IMR-90 (cell line): ENCODE measurements around the gene LYZL1. TPM values are rescaled to one million over a fixed set of nuclear protein-coding genes. Genes with fewer than 3 reads are reported as not detected.

ENCODE experiments used
- ATAC-seq: fragments of 200-7000 bp; cut with Tn5 transposase; 2 replicates; pipeline ENCODE4 v1.9.1; 2020; ENCODE audit warnings: low read depth, mild to moderate bottlenecking, moderate library complexity
- BruUV-seq: library from RNA; stranded (reverse); fragments of 400-500 nt; replicated peaks from 2 replicates; lab custom pipeline; 2021; lab: Mats Ljungman, UMichigan
- CTCF ChIA-PET: fragments of 300-600 bp; formaldehyde crosslinking; extraction: SDS; loops from one replicate; lab custom pipeline; 2021; ENCODE audit warnings: antibody characterized with exemption; lab: Yijun Ruan, JAX
- POLR2A ChIA-PET: fragments of 300-600 bp; sonication (Branson Sonifier 250); formaldehyde crosslinking; loops from one replicate; lab custom pipeline; 2022; ENCODE audit warnings: antibody characterized with exemption; ENCODE audit not compliant: unreplicated experiment; lab: Charles Lee
- DNase-seq: peaks from one replicate; pipeline ENCODE4 v3.0.0; 2013
- H2AFZ ChIP-seq: replicated peaks from 2 replicates; pipeline ENCODE3; 2013; ENCODE audit warnings: low read length, mild to moderate bottlenecking; ENCODE audit not compliant: poor library complexity
- H2AK5ac ChIP-seq: 2 replicates; pipeline ENCODE4 v1.6.1; 2013; ENCODE audit warnings: low read depth, low read length, inconsistent platforms
- H2AK9ac ChIP-seq: replicated peaks from 2 replicates; pipeline ENCODE3; 2013; ENCODE audit warnings: mild to moderate bottlenecking, low read depth, low read length, moderate library complexity; ENCODE audit not compliant: poor library complexity
- H2BK120ac ChIP-seq: 2 replicates; pipeline ENCODE4 v1.6.1; 2013; ENCODE audit warnings: low read depth, low read length, inconsistent platforms
- H2BK15ac ChIP-seq: 3 replicates; pipeline ENCODE4 v1.6.1; 2013; ENCODE audit warnings: low read depth, low read length, inconsistent platforms
- H2BK20ac ChIP-seq: 2 replicates; pipeline ENCODE4 v1.6.1; 2013; ENCODE audit warnings: low read depth, mild to moderate bottlenecking, inconsistent platforms, low read length, moderate library complexity
- H2BK5ac ChIP-seq: 2 replicates; pipeline ENCODE4 v1.6.1; 2013; ENCODE audit warnings: mild to moderate bottlenecking, low read depth, low read length, inconsistent platforms; ENCODE audit not compliant: poor library complexity, severe bottlenecking
- H3K14ac ChIP-seq: replicated peaks from 2 replicates; pipeline ENCODE4 v1.6.1; 2013; ENCODE audit warnings: low read depth, low read length, inconsistent platforms
- H3K18ac ChIP-seq: 2 replicates; pipeline ENCODE4 v1.6.1; 2013; ENCODE audit warnings: low read depth, low read length, control low read depth
- H3K23ac ChIP-seq: 2 replicates; pipeline ENCODE4 v1.6.1; 2013; ENCODE audit warnings: low read depth, low read length, inconsistent platforms
- H3K27ac ChIP-seq: 2 replicates; pipeline ENCODE4 v1.5.1; 2013; ENCODE audit warnings: mild to moderate bottlenecking, control low read depth, low read length; ENCODE audit not compliant: insufficient read depth
- H3K27me3 ChIP-seq: 2 replicates; pipeline ENCODE4 v1.6.1; 2013; ENCODE audit warnings: low read length; ENCODE audit not compliant: control insufficient read depth, insufficient read depth
- H3K36me3 ChIP-seq: 2 replicates; pipeline ENCODE4 v1.6.1; 2013; ENCODE audit warnings: low read length, mixed read lengths; ENCODE audit not compliant: control insufficient read depth, insufficient read depth
- H3K4ac ChIP-seq: 2 replicates; pipeline ENCODE4 v1.6.1; 2013; ENCODE audit warnings: low read depth, low read length, inconsistent platforms
- H3K4me1 ChIP-seq: 2 replicates; pipeline ENCODE4 v1.6.1; 2013; ENCODE audit warnings: low read length, mixed read lengths; ENCODE audit not compliant: control insufficient read depth, insufficient read depth
- H3K4me2 ChIP-seq: 2 replicates; pipeline ENCODE4 v1.6.1; 2013; ENCODE audit warnings: low read depth, mild to moderate bottlenecking, control low read depth, low read length, moderate library complexity
- H3K4me3 ChIP-seq: 2 replicates; pipeline ENCODE4 v1.5.1; 2013; ENCODE audit warnings: low read depth, mild to moderate bottlenecking, control low read depth, low read length, moderate library complexity; ENCODE audit not compliant: insufficient read depth
- H3K56ac ChIP-seq: 2 replicates; pipeline ENCODE4 v1.6.1; 2013; ENCODE audit warnings: low read length, inconsistent platforms; ENCODE audit not compliant: insufficient read depth; ENCODE audit errors: extremely low read depth
- H3K79me1 ChIP-seq, 2 experiments: 2 replicates each; pipeline ENCODE4 v1.6.1; 2013; ENCODE audit warnings: low read length in 2 of 2, inconsistent platforms in 1 of 2, low read depth in 1 of 2
- H3K9ac ChIP-seq: 2 replicates; pipeline ENCODE4 v1.6.1; 2013; ENCODE audit warnings: low read depth, low read length, control low read depth
- H3K9me1 ChIP-seq: 2 replicates; pipeline ENCODE4 v1.6.1; 2013; ENCODE audit warnings: low read length, inconsistent platforms; ENCODE audit not compliant: insufficient read depth
- H3K9me3 ChIP-seq: 2 replicates; pipeline ENCODE4 v1.6.1; 2013; ENCODE audit warnings: low read length; ENCODE audit not compliant: control insufficient read depth, insufficient read depth
- H4K20me1 ChIP-seq: 2 replicates; pipeline ENCODE4 v1.6.1; 2013; ENCODE audit warnings: low read length, inconsistent platforms; ENCODE audit not compliant: insufficient read depth
- H4K5ac ChIP-seq: 2 replicates; pipeline ENCODE4 v1.6.1; 2013; ENCODE audit warnings: mild to moderate bottlenecking, low read depth, low read length, control low read depth
- H4K8ac ChIP-seq, 2 experiments: 2 replicates each; pipeline ENCODE4 v1.6.1; 2013; ENCODE audit warnings: low read depth in 2 of 2, low read length in 2 of 2, control low read depth in 1 of 2, inconsistent platforms in 1 of 2
- H4K91ac ChIP-seq: 2 replicates; pipeline ENCODE4 v1.6.1; 2013; ENCODE audit warnings: low read depth, low read length, inconsistent platforms; ENCODE audit not compliant: insufficient read depth
- BHLHE40 ChIP-seq: fragments of 150-350 bp; IDR thresholded peaks from 2 replicates; pipeline ENCODE4 v1.6.1; 2016; ENCODE audit warnings: mild to moderate bottlenecking, low read depth, low read length
- CHD1 ChIP-seq: IDR thresholded peaks from 2 replicates; pipeline ENCODE4 v1.6.1; 2012; ENCODE audit warnings: low read depth, low read length, improper control_type of control experiment
- MAFK ChIP-seq: IDR thresholded peaks from 2 replicates; pipeline ENCODE4 v1.6.1; 2012; ENCODE audit warnings: low read depth, low read length, improper control_type of control experiment
- MXI1 ChIP-seq: IDR thresholded peaks from 2 replicates; pipeline ENCODE4 v1.6.1; 2012; ENCODE audit warnings: low read depth, mild to moderate bottlenecking, low read length, moderate library complexity, borderline replicate concordance
- NFE2L2 ChIP-seq: fragments of 150-350 bp; IDR thresholded peaks from 2 replicates; pipeline ENCODE4 v1.6.1; 2016; ENCODE audit warnings: low read depth, mild to moderate bottlenecking, low read length
- RFX5 ChIP-seq: IDR thresholded peaks from 2 replicates; pipeline ENCODE4 v1.8.0; 2012; ENCODE audit warnings: low read depth, mild to moderate bottlenecking, low read length, moderate library complexity
- SMC3 ChIP-seq: fragments of 150-350 bp; IDR thresholded peaks from 2 replicates; pipeline ENCODE4 v1.6.1; 2016; ENCODE audit warnings: low read depth, mild to moderate bottlenecking, antibody characterized with exemption, low read length, moderate library complexity
- dilution Hi-C: fragments of 300-500 bp; cut with HindIII; formaldehyde crosslinking; loops from one replicate; pipeline ENCODE4 v1.14.3; 2018; ENCODE audit warnings: low sequenced_read_pairs; ENCODE audit not compliant: unreplicated experiment
- in situ Hi-C: fragments of 300-500 bp; cut with MboI; formaldehyde crosslinking; loops from 3 replicates; pipeline ENCODE4 v1.14.3; 2019; ENCODE audit warnings: low sequenced_read_pairs, inconsistent platforms, mixed read lengths
- intact Hi-C: fragments of 100-400 bp; cut with micrococcal nuclease; formaldehyde crosslinking; loops from 2 replicates; pipeline ENCODE4 v1.10.0; 2022
- polyA plus RNA-seq, 3 experiments: library from polyadenylated mRNA; depleted of rRNA; stranded (reverse); fragments of >200 nt; gene quantifications; 2 replicates each; pipeline ENCODE4 v1.2.3, GENCODE V29; 2012; ENCODE audit warnings: low replicate concordance in 1 of 3
- total RNA-seq: library from RNA; depleted of rRNA; stranded (reverse); fragments of >200 nt; gene quantifications from 2 replicates; pipeline ENCODE4 v1.2.3, GENCODE V29; 2012
- TF ChIP-seq, protein P1 (sequence below): fragments of 150-350 bp; IDR thresholded peaks from 2 replicates; pipeline ENCODE4 v1.6.1; 2016; ENCODE audit warnings: low read depth, mild to moderate bottlenecking, low read length, moderate library complexity, borderline replicate concordance

LYZL1 gene
- total and polyA plus RNA-seq, 2 of the 4 experiments (the other 2 are of a cell fraction): not detected

DNA sequence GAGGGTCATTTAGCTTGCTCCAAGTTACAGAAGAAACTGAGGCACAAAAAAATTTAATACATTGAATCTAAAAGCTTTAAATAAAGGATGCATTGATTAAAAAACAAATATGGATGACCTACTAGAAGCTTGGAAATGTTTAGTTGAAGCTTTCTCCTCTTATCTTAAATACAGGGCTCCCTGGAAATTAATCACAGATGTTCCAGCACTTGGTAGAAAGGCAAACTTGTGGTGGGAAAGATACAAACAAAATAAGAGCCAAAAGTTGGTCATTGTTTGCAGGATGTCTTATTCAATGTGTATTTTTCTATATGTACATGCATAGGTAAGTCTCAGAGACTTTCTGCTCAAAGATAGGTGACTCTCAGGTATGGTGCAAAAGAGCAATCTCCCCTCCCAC, 40.7 kb upstream of the LYZL1 start:
- no peak overlapping the region for H2BK20ac ChIP-seq
- no peaks in the 10 kb centered on the region for H3K79me1 ChIP-seq
- H3K27me3 ChIP-seq: peaks cover 48% of the 10 kb centered on the region
- no peak overlapping the region for H3K4me2 ChIP-seq
- no peak overlapping the region for H4K8ac ChIP-seq
- H3K4me1 ChIP-seq: peaks cover 2% of the 10 kb centered on the region
- no peak overlapping the region for H3K18ac ChIP-seq
- H3K4ac ChIP-seq: no peak overlapping the region
- ChIA-PET CTCF (interaction anchor here (0.6 kb wide), 1 partner anchor 17 kb away, joined by 8 read pairs; no protein-coding TSS in a partner anchor), POLR2A (interaction anchor here (0.6 kb wide), 1 partner anchor 657 kb away, joined by 3 read pairs; no protein-coding TSS in a partner anchor)
- no peaks in the 10 kb centered on the region for H4K20me1 ChIP-seq
- no peak overlapping the region for H4K91ac ChIP-seq
- no peak overlapping the region for H3K56ac ChIP-seq
- peaks cover 2% of the 10 kb centered on the region for H3K9me3 ChIP-seq
- H3K4me3 ChIP-seq: no peak overlapping the region
- no peak overlapping the region for H2AK9ac ChIP-seq
- in situ Hi-C loops (no loop called here), dilution Hi-C loops (no loop called here), intact Hi-C loops (no loop called here)
- no peaks in the 10 kb centered on the region for H3K36me3 ChIP-seq
- no peak overlapping the region for H2AK5ac ChIP-seq
- H3K9ac ChIP-seq: no peak overlapping the region
- no peak overlapping the region for H2BK15ac ChIP-seq
- no TSS peak for BruUV-seq
- DNase-seq: no peak
- no peaks in the 10 kb centered on the region for H3K9me1 ChIP-seq
- H2BK120ac ChIP-seq: no peak overlapping the region
- no peak for ATAC-seq
- no peak overlapping the region for H4K5ac ChIP-seq
- no peak overlapping the region for H3K14ac ChIP-seq
- H2BK5ac ChIP-seq: no peak overlapping the region
- no peak overlapping the region for H2AFZ ChIP-seq
- no peak overlapping the region for H3K23ac ChIP-seq
- no peak for TF ChIP-seq MAFK
- TF ChIP-seq BHLHE40: no peak
- no peak for TF ChIP-seq MXI1
- no peak for TF ChIP-seq CHD1
- TF ChIP-seq, protein P1, sequence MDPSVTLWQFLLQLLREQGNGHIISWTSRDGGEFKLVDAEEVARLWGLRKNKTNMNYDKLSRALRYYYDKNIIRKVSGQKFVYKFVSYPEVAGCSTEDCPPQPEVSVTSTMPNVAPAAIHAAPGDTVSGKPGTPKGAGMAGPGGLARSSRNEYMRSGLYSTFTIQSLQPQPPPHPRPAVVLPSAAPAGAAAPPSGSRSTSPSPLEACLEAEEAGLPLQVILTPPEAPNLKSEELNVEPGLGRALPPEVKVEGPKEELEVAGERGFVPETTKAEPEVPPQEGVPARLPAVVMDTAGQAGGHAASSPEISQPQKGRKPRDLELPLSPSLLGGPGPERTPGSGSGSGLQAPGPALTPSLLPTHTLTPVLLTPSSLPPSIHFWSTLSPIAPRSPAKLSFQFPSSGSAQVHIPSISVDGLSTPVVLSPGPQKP: no peak
- no peak for TF ChIP-seq SMC3
- no peak for TF ChIP-seq NFE2L2
- TF ChIP-seq RFX5: no peak
- no peak overlapping the region for H3K27ac ChIP-seq
